ENCODE data around the gene PCNT. TPM values are rescaled to one million over a fixed set of nuclear protein-coding genes. Genes with fewer than 3 reads are reported as not detected.
A peak's percentile ranks its signal among the peaks of the same experiment; 100 is the strongest.

Gene PCNT
- total RNA-seq, 1 experiment from 2014 or later: 39.6 TPM

DNA sequence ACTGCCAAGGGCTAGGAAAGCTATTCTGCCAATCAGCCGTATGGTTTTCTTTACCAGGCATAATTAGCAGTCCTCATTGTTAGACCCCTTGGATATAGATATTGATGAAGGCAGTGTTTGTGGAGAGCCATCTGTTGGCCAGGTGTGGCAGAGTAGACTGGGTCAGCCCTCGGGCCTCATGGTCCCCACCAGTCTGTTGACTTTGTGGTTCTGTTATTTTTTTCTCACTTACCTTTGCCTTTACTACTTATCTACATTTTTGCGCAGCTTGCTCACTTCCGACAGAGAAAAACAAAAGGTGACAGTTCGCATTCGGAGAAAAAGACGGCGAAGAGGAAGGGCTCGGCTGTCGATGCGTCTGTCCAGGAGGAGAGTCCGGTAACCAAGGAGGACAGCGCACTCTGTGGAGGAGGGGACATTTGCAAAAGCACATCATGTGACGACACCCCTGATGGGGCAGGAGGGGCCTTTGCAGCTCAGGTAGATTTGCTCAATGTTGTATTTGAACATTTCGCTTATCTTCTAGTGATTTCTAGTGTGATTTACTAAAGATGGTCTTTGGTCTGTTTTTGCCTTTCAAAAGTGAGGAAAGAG is 2.3 kb downstream of the PCNT start:
- DNase-seq: no peak
- Histone ChIP-seq H4K91ac (ENCODE audit: insufficient read length, low read depth, low read length) (no peak overlapping the region), H3K9me3 (ENCODE audit: control insufficient read depth, low read depth, low read length) (no peaks in the 10 kb centered on the region), H3K79me1 (ENCODE audit: insufficient read depth, low read depth, low read length, poor library complexity, severe bottlenecking) (peaks cover 2% of the 10 kb centered on the region), H3K9ac (ENCODE audit: extremely low read depth, insufficient read length, low read length) (no peak overlapping the region), H2BK120ac (ENCODE audit: low read depth, low read length, poor library complexity, severe bottlenecking) (no peak overlapping the region), H3K4me1 (ENCODE audit: insufficient read depth, low read length) (peaks cover 6% of the 10 kb centered on the region; the same call in 1 of the 2 replicates), H3K14ac (ENCODE audit: insufficient read depth, low read length) (no peak overlapping the region), H3K27ac (ENCODE audit: insufficient read length, low read depth, low read length) (no peak overlapping the region), H3K79me2 (ENCODE audit: insufficient read depth, low read length) (peaks cover 15% of the 10 kb centered on the region; the same call in 1 of the 2 replicates), H3K27me3 (ENCODE audit: insufficient read depth, low read length) (no peaks in the 10 kb centered on the region), H2AFZ (ENCODE audit: low read length) (no peak overlapping the region), H2AK5ac (ENCODE audit: insufficient read length, low read length) (no peak overlapping the region), H4K8ac (replicated peaks; ENCODE audit: insufficient read length, low read depth, low read length) (no peak overlapping the region), H3K4ac (ENCODE audit: low read depth, low read length) (no peak overlapping the region), H2BK20ac (ENCODE audit: low read depth, low read length, poor library complexity, severe bottlenecking) (no peak overlapping the region), H3K4me2 (ENCODE audit: insufficient read depth, insufficient read length, low read length) (no peak overlapping the region), H3K18ac (ENCODE audit: insufficient read length, low read depth, low read length) (no peak overlapping the region), H3K23ac (ENCODE audit: insufficient read length, low read depth, low read length) (no peak overlapping the region), H3T11ph (ENCODE audit: low read length) (no peak overlapping the region), H3K23me2 (ENCODE audit: insufficient read length, low read depth, low read length, poor library complexity, severe bottlenecking) (peaks cover 17% of the 10 kb centered on the region), H2BK5ac (ENCODE audit: insufficient read length, low read length) (no peak overlapping the region), H3K56ac (ENCODE audit: insufficient read length, low read depth, low read length) (no peak overlapping the region), H2BK15ac (ENCODE audit: low read depth, low read length) (no peak overlapping the region), H2BK12ac (ENCODE audit: insufficient read length, low read depth, low read length) (no peak overlapping the region), H4K5ac (ENCODE audit: insufficient read length, low read depth, low read length) (no peak overlapping the region), H4K20me1 (ENCODE audit: control insufficient read depth, insufficient read depth, insufficient read length) (no peaks in the 10 kb centered on the region)
- Mint-ChIP-seq H3K36me3 (ENCODE audit: insufficient read depth in 1 of 3, low read depth in 3 of 3) (peaks cover 34 to 60% (median 56%) of the 10 kb centered on the region in 3 experiments), H3K27ac (peak overlapping the region in 2 of 3 experiments; percentile 47 to 59; a peak in 4 of 7 replicates), H3K27me3 (ENCODE audit: low read depth) (no peaks in the 10 kb centered on the region), H3K9me3 (no peaks in the 10 kb centered on the region), H3K4me3 (peak overlapping the region; percentile 11 to 68; a peak in 4 of 5 replicates), H3K4me1 (peaks cover 22 to 25% of the 10 kb centered on the region in 2 experiments)
- WGBS (ENCODE audit: extremely low coverage, insufficient read length, low lambda C conversion rate): no CpG with 5 or more reads among the region's 15 CpGs
- TF ChIP-seq, protein P1, sequence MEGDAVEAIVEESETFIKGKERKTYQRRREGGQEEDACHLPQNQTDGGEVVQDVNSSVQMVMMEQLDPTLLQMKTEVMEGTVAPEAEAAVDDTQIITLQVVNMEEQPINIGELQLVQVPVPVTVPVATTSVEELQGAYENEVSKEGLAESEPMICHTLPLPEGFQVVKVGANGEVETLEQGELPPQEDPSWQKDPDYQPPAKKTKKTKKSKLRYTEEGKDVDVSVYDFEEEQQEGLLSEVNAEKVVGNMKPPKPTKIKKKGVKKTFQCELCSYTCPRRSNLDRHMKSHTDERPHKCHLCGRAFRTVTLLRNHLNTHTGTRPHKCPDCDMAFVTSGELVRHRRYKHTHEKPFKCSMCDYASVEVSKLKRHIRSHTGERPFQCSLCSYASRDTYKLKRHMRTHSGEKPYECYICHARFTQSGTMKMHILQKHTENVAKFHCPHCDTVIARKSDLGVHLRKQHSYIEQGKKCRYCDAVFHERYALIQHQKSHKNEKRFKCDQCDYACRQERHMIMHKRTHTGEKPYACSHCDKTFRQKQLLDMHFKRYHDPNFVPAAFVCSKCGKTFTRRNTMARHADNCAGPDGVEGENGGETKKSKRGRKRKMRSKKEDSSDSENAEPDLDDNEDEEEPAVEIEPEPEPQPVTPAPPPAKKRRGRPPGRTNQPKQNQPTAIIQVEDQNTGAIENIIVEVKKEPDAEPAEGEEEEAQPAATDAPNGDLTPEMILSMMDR (conservative IDR thresholded peaks at IDR 0.05): peak; percentile 32; the same call in 1 of the 3 replicates

All from H9 (cell line).